ENCODE measurements around the gene ASPSCR1. TPM values are rescaled to one million over a fixed set of nuclear protein-coding genes. Genes with fewer than 3 reads are reported as not detected.

ASPSCR1 gene
- total and polyA plus RNA-seq, 2 of the 4 experiments (the other 2 are of a cell fraction), result 7.2 to 17.2 TPM

DNA sequence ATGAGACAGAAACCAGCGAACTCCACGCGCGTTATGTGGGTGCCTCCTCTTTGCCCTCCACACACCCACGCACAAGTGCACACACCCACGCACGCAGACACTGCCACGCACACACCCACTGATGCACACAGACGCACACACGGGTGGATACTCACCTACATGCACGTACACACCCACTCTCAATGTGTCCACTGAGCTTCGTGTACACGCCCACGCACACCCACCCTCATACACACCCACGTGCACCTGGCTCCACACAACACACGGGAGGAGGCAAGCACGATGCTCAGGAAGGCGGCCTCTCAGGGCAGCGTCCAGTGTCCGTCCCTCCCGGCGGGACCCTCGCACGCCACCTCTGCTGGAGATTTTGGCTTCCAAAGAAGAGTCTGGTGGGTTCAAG lies 70.0 kb downstream of the ASPSCR1 start:
- Histone ChIP-seq H2AFZ (replicated peaks; ENCODE audit: low read length, poor library complexity) (no peak overlapping the region), H2BK15ac (ENCODE audit: low read depth, low read length) (no peak overlapping the region), H3K36me3 (ENCODE audit: control insufficient read depth, insufficient read depth, low read length) (peaks cover 30% of the 10 kb centered on the region), H4K20me1 (ENCODE audit: insufficient read depth, low read length) (peaks cover 3% of the 10 kb centered on the region), H3K4me2 (ENCODE audit: low read depth, low read length) (no peak overlapping the region), H3K56ac (ENCODE audit: extremely low read depth, insufficient read depth, low read length) (no peak overlapping the region), H3K79me1 (ENCODE audit: low read depth in 1 of 2, low read length in 2 of 2) (peaks cover 10 to 20% of the 10 kb centered on the region in 2 experiments), H4K8ac (ENCODE audit: low read depth in 2 of 2, low read length in 2 of 2) (no peak overlapping the region), H4K91ac (ENCODE audit: insufficient read depth, low read depth, low read length) (no peak overlapping the region), H3K9me1 (ENCODE audit: insufficient read depth, low read length) (peaks cover 13% of the 10 kb centered on the region), H3K4ac (ENCODE audit: low read depth, low read length) (no peak overlapping the region), H4K5ac (ENCODE audit: low read depth, low read length) (no peak overlapping the region), H3K27me3 (ENCODE audit: control insufficient read depth, insufficient read depth, low read length) (no peaks in the 10 kb centered on the region), H3K23ac (ENCODE audit: low read depth, low read length) (no peak overlapping the region), H3K14ac (replicated peaks; ENCODE audit: low read depth, low read length) (no peak overlapping the region), H3K9ac (ENCODE audit: low read depth, low read length) (no peak overlapping the region), H2BK120ac (ENCODE audit: low read depth, low read length) (no peak overlapping the region), H3K18ac (ENCODE audit: low read depth, low read length) (no peak overlapping the region), H3K4me3 (ENCODE audit: insufficient read depth, low read depth, low read length) (no peak overlapping the region), H3K4me1 (ENCODE audit: control insufficient read depth, insufficient read depth, low read length) (peaks cover 10% of the 10 kb centered on the region), H2BK20ac (ENCODE audit: low read depth, low read length) (no peak overlapping the region), H3K27ac (ENCODE audit: insufficient read depth, low read length) (no peak overlapping the region), H2AK5ac (ENCODE audit: low read depth, low read length) (no peak overlapping the region), H2BK5ac (ENCODE audit: low read depth, low read length, poor library complexity, severe bottlenecking) (no peak overlapping the region), H2AK9ac (replicated peaks; ENCODE audit: low read depth, low read length, poor library complexity) (peak overlapping the region; percentile 70), H3K9me3 (ENCODE audit: control insufficient read depth, insufficient read depth, low read length) (no peaks in the 10 kb centered on the region)
- in situ Hi-C loops (cut with MboI; ENCODE audit: low sequenced_read_pairs), result no loop called here
- BruUV-seq (replicated peaks), result no TSS peak
- 96% methylated on average over 13 of the region's 24 CpGs; no CpG with 5 or more reads in 1 of the 2 experiments for WGBS, 2 experiments (ENCODE audit: extremely low coverage in 2 of 2, insufficient read length in 1 of 2)
- POLR2A ChIA-PET (ENCODE audit: unreplicated experiment), result no interaction called here
- intact Hi-C loops (cut with micrococcal nuclease), result no loop called here
- no peak for ATAC-seq (ENCODE audit: low read depth)
- CTCF ChIA-PET, result no interaction called here
- no peak for DNase-seq
- no peak for TF ChIP-seq RCOR1 (IDR thresholded peaks at IDR 0.05; ENCODE audit: insufficient replicate concordance, low read length)
- TF ChIP-seq CHD1 (IDR thresholded peaks at IDR 0.05; ENCODE audit: low read depth, low read length), result no peak
- TF ChIP-seq SMC3 (IDR thresholded peaks at IDR 0.05; ENCODE audit: low read depth, low read length), result no peak
- no peak for TF ChIP-seq BHLHE40 (IDR thresholded peaks at IDR 0.05; ENCODE audit: low read depth, low read length)
- TF ChIP-seq MAZ (IDR thresholded peaks at IDR 0.05; ENCODE audit: borderline replicate concordance, low read depth, low read length), result no peak
- TF ChIP-seq, protein P1, sequence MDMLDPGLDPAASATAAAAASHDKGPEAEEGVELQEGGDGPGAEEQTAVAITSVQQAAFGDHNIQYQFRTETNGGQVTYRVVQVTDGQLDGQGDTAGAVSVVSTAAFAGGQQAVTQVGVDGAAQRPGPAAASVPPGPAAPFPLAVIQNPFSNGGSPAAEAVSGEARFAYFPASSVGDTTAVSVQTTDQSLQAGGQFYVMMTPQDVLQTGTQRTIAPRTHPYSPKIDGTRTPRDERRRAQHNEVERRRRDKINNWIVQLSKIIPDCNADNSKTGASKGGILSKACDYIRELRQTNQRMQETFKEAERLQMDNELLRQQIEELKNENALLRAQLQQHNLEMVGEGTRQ (IDR thresholded peaks at IDR 0.05; ENCODE audit: low read depth, low read length), result no peak
- dilution Hi-C loops (cut with HindIII; ENCODE audit: low sequenced_read_pairs, unreplicated experiment), result no loop called here
